Fibroblast of skin of left quadriceps (primary cell): ENCODE measurements around the gene SCNM1.
"Not testable (repeated sequence)": the region's sequence is repeated elsewhere in the genome, so short reads cannot be mapped to it uniquely, and the experiment has no call there.

Experiments
- DNase-seq, 2 experiments: peaks; one replicate each; pipeline ENCODE4 v3.0.0-alpha.2; 2013; ENCODE audit warnings: low read depth in 2 of 2

SCNM1 gene

GRCh38 chr1:151193304-151193703 lies 27.4 kb downstream of the SCNM1 start:
- no peak for DNase-seq

GRCh38 chr1:151193856-151194255 lies 27.9 kb downstream of the SCNM1 start:
- DNase-seq: no peak

GRCh38 chr1:151194894-151195594 lies 29.1 kb downstream of the SCNM1 start:
- DNase-seq: peak; percentile 74 to 80

- peak; percentile 78 to 81 for DNase-seq
These were observed 30.4 kb downstream of the SCNM1 start for GRCh38 chr1:151196292-151196800.

GRCh38 chr1:151197863-151198253 lies 31.9 kb downstream of the SCNM1 start:
- DNase-seq: no peak

GRCh38 chr1:151198254-151199127 lies 32.5 kb downstream of the SCNM1 start, which contains the start of gene PIP5K1A:
Gene PIP5K1A (plus strand): TSS chr1:151198552. CDS start chr1:151198997, 445 bp downstream.
- peak; percentile 96 to 97 for DNase-seq

- DNase-seq: peak; percentile 92 to 93
These were observed 34.1 kb downstream of the SCNM1 start for GRCh38 chr1:151199873-151200581.

- DNase-seq: not testable (repeated sequence)
These were observed 39.5 kb downstream of the SCNM1 start for GRCh38 chr1:151205381-151205965.

- DNase-seq: no peak
These were observed 44.9 kb downstream of the SCNM1 start for GRCh38 chr1:151210830-151211229.

- no peak for DNase-seq
These were observed 46.2 kb downstream of the SCNM1 start for GRCh38 chr1:151211972-151212705.

GRCh38 chr1:151213560-151213959 lies 47.6 kb downstream of the SCNM1 start:
- no peak for DNase-seq
